Body of pancreas (tissue), 4 donors: Measurements from ENCODE around the gene JAML.

Source experiments
- CTCF ChIP-seq, 7 experiments: fragments of 450-650 bp in 4 of 7; fragments of 200-600 bp in 3 of 7; sonication (generic) in 3 of 7; IDR thresholded peaks; one replicate each; pipeline ENCODE4 v1.5.1; 2016 to 2019; ENCODE audit warnings: antibody characterized with exemption in 7 of 7
- POLR2A ChIP-seq, 3 donors: fragments of 450-650 bp; IDR thresholded peaks; one replicate each; pipeline ENCODE4 v1.6.1; 2016; ENCODE audit warnings: antibody characterized with exemption in 3 of 3, mild to moderate bottlenecking in 2 of 3

GRCh38 chr11:118193910-118194566, 30.8 kb downstream of the JAML start:
- no peak for TF ChIP-seq CTCF (IDR thresholded peaks at IDR 0.05)
- no peak for TF ChIP-seq POLR2A (IDR thresholded peaks at IDR 0.05)
